Measurements from ENCODE around the gene ABCD3. TPM values are rescaled to one million over a fixed set of nuclear protein-coding genes. Genes with fewer than 3 reads are reported as not detected.

The ABCD3 gene
- total and polyA plus RNA-seq, 2 donors from 2014 or later = 43.2 to 65.1 TPM

DNA sequence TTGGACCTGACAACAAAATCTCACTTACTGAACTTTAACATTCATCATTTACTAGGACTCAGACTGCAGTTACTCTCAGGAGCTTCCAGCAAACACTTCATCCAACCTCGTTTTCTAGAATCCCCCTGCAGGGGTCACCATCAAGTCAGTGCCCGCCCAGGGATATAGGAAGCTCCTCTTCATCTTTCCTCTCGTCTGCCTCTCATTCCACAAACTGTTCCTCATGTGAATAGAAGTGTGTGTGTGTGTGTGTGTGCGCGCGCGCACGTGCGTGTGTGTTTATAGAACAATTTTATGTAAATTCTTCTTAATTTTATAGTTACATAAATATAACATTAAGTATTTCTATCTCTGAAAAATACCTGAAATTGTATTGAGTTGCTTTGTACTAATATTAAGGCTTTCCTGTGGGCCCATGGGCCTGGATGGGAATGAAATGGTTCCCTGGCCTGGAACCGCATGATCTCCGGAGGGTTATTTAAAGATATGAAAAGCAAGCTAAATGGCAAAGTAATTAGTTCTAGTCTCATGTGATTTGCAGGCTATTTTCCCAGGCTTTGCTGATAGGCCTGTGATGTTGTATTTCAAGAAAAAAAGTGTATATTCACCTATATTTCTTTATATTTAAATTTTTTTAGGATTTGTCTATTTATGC is 21.7 kb upstream of the ABCD3 start:
- FAIRE-seq (no peak), DNase-seq (peak in 1 of 5 donors; percentile 17)
- H3K9me3 ChIP-seq (ENCODE audit: control insufficient read depth in 2 of 3, insufficient read depth in 1 of 3, low read length in 3 of 3) = no peaks in the 10 kb centered on the region
- no peaks in the 10 kb centered on the region for H3K27me3 ChIP-seq (ENCODE audit: control insufficient read depth, insufficient read depth, low read length)
- no peak overlapping the region for H3K27ac ChIP-seq (ENCODE audit: low read depth in 2 of 2, low read length in 2 of 2)
- no peak overlapping the region for H3K4me3 ChIP-seq (ENCODE audit: low read length in 3 of 3)
- no peak for TF ChIP-seq CTCF (IDR thresholded peaks at IDR 0.05; ENCODE audit: borderline replicate concordance, extremely low read depth, insufficient read depth)
- intact Hi-C loops (cut with DNase I) = no loop called here
- H3K9ac ChIP-seq (ENCODE audit: low read length in 3 of 3) = no peak overlapping the region
- H3K36me3 ChIP-seq (ENCODE audit: control insufficient read depth in 2 of 3, insufficient read depth in 3 of 3, low read length in 3 of 3) = no peaks in the 10 kb centered on the region
- H3K4me1 ChIP-seq (ENCODE audit: control insufficient read depth in 2 of 3, insufficient read depth in 2 of 3, low read depth in 1 of 3, low read length in 3 of 3) = peaks cover 0 to 4% (median 0%) of the 10 kb centered on the region in 3 donors

GRCh38 chr1:94398356-94398755 is 19.8 kb upstream of the ABCD3 start:
- no peak overlapping the region for H3K9ac ChIP-seq (ENCODE audit: low read length in 3 of 3)
- H3K36me3 ChIP-seq (ENCODE audit: control insufficient read depth in 2 of 3, insufficient read depth in 3 of 3, low read length in 3 of 3) = no peaks in the 10 kb centered on the region
- intact Hi-C loops (cut with DNase I) = no loop called here
- no peak for DNase-seq
- FAIRE-seq = no peak
- H3K27me3 ChIP-seq (ENCODE audit: control insufficient read depth, insufficient read depth, low read length) = no peaks in the 10 kb centered on the region
- TF ChIP-seq CTCF (IDR thresholded peaks at IDR 0.05; ENCODE audit: borderline replicate concordance, extremely low read depth, insufficient read depth) = no peak
- H3K27ac ChIP-seq (ENCODE audit: low read depth in 2 of 2, low read length in 2 of 2) = no peak overlapping the region
- H3K4me3 ChIP-seq (ENCODE audit: low read length in 3 of 3) = no peak overlapping the region
- H3K4me1 ChIP-seq (ENCODE audit: control insufficient read depth in 2 of 3, insufficient read depth in 2 of 3, low read depth in 1 of 3, low read length in 3 of 3) = peaks cover 0 to 4% (median 0%) of the 10 kb centered on the region in 3 donors
- H3K9me3 ChIP-seq (ENCODE audit: control insufficient read depth in 2 of 3, insufficient read depth in 1 of 3, low read length in 3 of 3) = no peaks in the 10 kb centered on the region

DNA sequence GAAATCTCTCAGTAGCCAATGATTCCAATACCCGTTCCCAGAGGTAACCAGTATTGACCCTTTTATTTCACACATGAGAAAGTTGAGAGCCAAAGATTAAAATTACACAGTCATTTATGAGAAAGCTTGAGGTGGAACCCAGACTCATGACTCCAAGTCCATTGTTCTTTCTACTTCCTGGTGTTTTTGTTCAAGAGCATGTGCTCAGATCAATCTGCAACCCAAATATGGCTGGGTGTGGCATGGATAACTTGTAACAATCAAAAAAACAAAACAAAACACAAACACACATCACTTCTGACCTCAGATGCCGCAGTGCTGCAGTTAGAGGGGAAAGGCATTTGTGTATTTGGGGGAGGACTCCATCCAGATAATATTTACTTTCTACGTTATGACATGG is 18.7 kb upstream of the ABCD3 start:
- no peak for TF ChIP-seq CTCF (IDR thresholded peaks at IDR 0.05; ENCODE audit: borderline replicate concordance, extremely low read depth, insufficient read depth)
- no peaks in the 10 kb centered on the region for H3K27me3 ChIP-seq (ENCODE audit: control insufficient read depth, insufficient read depth, low read length)
- H3K4me3 ChIP-seq (ENCODE audit: low read length in 3 of 3) = no peak overlapping the region
- H3K9me3 ChIP-seq (ENCODE audit: control insufficient read depth in 2 of 3, insufficient read depth in 1 of 3, low read length in 3 of 3) = no peaks in the 10 kb centered on the region
- no peak overlapping the region for H3K27ac ChIP-seq (ENCODE audit: low read depth in 2 of 2, low read length in 2 of 2)
- FAIRE-seq = no peak
- H3K4me1 ChIP-seq (ENCODE audit: control insufficient read depth in 2 of 3, insufficient read depth in 2 of 3, low read depth in 1 of 3, low read length in 3 of 3) = peaks cover 0 to 4% (median 0%) of the 10 kb centered on the region in 3 donors
- DNase-seq = no peak
- H3K36me3 ChIP-seq (ENCODE audit: control insufficient read depth in 2 of 3, insufficient read depth in 3 of 3, low read length in 3 of 3) = no peaks in the 10 kb centered on the region
- H3K9ac ChIP-seq (ENCODE audit: low read length in 3 of 3) = no peak overlapping the region
- intact Hi-C loops (cut with DNase I) = no loop called here

GRCh38 chr1:94401206-94401605 is 17.0 kb upstream of the ABCD3 start:
- intact Hi-C loops (cut with DNase I) = no loop called here
- FAIRE-seq = no peak

More at GRCh38 chr1:94401206-94401605, 17.0 kb upstream of the ABCD3 start:
- H3K4me1 ChIP-seq (ENCODE audit: control insufficient read depth in 2 of 3, insufficient read depth in 2 of 3, low read depth in 1 of 3, low read length in 3 of 3) = no peaks in the 10 kb centered on the region
- no peak overlapping the region for H3K4me3 ChIP-seq (ENCODE audit: low read length in 3 of 3)
- no peak overlapping the region for H3K27ac ChIP-seq (ENCODE audit: low read depth in 2 of 2, low read length in 2 of 2)
- H3K9ac ChIP-seq (ENCODE audit: low read length in 3 of 3) = no peak overlapping the region
- no peak for DNase-seq
- H3K9me3 ChIP-seq (ENCODE audit: control insufficient read depth in 2 of 3, insufficient read depth in 1 of 3, low read length in 3 of 3) = no peaks in the 10 kb centered on the region
- H3K27me3 ChIP-seq (ENCODE audit: control insufficient read depth, insufficient read depth, low read length) = no peaks in the 10 kb centered on the region
- TF ChIP-seq CTCF (IDR thresholded peaks at IDR 0.05; ENCODE audit: borderline replicate concordance, extremely low read depth, insufficient read depth) = no peak
- H3K36me3 ChIP-seq (ENCODE audit: control insufficient read depth in 2 of 3, insufficient read depth in 3 of 3, low read length in 3 of 3) = no peaks in the 10 kb centered on the region
